HG02763 (cell line): ENCODE results near the gene NPR3.

Source experiments
- ATAC-seq: cut with Tn5 transposase; IDR thresholded peaks from one replicate; pipeline ENCODE4 v1.9.1; 2021; ENCODE audit warnings: mild to moderate bottlenecking, moderate library complexity; ENCODE audit not compliant: unreplicated experiment

NPR3 gene

DNA sequence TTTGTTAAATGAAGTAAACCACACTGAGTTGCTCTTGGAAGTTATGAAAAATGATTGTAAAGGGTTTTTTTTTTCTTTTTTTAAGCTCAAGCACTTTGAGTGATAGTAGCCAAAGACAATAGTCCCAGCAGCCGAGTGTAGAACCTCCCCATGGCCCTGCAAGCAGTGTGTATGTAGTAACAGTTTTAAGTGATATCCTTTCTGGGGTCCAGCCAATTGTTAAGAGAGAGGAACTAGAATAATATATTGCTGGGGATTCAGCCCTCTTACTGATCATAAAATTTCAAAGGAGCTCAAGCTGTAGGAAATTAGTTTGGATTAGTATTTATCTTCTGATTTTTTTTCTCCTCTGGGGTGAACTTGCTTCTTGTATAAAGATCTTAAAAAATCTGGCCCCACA is 43.2 kb downstream of the NPR3 start:
- no peak for ATAC-seq

DNA sequence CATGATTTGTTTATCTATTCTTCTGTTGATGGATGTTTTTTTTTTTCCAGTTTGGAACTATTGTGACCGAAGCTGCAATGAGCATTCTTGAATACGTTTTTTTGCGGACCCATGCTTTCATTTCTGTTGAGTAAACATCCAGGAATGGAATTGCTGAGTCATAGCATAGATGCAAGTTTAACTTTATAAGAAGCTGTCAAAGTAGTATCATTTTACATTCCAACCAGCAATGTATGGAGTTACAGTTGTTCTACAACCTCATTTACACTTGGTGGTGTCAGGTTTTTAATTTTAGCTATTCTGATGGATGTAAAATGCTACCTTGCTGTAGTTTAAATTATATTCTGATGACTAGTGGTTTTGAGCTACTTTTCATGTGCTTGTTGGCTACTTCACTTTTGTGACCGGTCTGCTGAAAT is 49.0 kb downstream of the NPR3 start:
- ATAC-seq: no peak

DNA sequence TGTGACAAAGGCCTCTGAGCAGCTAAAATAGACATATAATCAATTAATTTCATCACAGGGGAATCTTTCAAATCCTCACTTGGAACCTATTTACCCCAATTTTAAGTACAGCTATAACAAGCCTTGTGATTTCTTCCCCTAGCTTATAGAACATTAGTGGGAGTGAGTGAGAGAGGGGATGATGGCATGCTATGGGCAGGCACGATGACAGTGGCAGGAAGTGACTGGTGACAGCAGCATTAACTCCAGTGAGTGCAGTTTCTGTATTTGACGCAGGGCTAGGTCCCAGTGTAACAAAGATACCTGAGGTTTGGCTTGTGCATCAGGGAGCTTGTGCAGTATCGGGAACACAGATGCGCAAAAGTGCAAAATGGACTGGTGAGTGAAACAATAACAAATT is 54.1 kb downstream of the NPR3 start:
- no peak for ATAC-seq

DNA sequence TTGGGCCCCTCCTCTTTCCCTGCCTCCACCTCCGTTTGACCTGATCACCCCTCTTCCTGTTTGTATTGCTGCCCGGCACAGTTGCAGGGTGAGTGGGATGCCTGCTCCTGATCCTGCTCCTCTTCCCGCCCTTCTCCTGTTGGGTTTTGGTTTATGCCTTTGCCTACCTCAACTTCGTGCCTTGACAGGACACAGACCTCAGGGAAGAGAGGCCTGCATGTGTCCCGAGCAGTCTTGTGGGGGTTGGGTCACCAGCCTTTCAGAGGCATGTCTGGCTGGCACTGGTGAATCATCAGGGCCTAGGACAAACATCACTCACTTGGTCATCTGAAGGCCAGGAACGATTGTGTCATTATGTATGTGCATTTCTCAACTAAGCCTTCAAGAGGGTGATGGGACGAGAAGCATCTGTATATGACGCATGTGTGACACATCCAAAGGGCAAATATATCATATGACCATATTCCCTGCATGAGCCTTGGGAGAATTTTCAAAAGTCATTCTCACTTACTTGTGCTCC is 56.9 kb downstream of the NPR3 start:
- no peak for ATAC-seq

DNA sequence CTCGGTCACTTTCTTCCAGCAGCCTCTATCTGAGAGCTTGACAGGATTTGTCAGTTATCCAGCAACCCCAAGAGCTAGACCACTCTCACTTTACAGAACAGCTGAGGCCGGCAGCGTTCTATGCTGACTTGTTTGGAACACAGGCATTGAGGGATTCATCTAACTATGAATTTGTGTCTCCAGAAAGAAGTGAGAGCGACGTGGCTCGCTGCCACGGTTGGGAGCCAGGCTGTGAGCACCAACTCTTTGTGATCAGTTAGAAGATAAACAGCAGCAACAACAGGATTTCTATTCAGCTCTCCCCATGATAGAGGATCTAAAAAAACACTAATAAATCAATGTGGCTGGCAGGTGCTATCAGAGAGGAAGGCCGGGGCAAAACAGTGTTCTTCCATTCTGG is 58.6 kb downstream of the NPR3 start:
- no peak for ATAC-seq

DNA sequence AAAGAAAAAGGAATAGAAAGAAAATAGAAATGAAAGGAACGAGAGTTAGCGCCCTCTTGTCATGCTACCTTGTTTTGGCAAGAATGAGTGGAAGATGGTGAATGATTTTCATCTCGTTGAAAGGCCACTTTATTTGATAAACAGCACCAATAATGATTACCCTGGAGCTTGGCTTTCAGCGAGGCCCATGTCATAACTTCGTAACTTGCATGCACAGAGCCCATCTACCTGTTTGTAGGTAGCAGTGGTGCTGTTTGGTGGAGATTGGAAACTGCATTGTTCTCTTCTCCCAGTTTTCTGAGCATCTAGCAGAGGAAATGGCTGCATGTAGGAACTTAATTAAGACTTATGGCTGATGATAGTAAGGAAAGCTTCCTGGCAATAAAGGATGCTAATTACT is 59.3 kb downstream of the NPR3 start:
- ATAC-seq: no peak

DNA sequence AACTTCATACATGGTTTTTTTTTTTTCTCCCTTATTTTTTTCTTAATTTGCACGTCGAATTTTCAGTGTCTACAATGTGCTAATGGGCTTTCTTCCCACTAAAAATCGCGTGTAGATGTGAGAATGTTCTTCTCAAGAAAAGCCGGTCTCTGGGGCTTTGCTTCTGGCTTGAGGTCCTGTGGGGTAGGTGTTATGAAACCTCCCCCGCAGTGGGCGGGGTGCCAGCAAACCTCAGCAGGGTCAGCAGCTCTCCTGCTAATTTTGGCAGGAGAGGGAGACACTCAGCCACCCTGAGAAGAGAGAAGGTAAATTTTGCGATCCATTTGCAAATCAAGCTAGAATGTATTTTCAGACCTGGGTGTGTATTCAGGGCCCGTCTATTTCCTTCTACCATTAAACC is 59.9 kb downstream of the NPR3 start:
- no peak for ATAC-seq

DNA sequence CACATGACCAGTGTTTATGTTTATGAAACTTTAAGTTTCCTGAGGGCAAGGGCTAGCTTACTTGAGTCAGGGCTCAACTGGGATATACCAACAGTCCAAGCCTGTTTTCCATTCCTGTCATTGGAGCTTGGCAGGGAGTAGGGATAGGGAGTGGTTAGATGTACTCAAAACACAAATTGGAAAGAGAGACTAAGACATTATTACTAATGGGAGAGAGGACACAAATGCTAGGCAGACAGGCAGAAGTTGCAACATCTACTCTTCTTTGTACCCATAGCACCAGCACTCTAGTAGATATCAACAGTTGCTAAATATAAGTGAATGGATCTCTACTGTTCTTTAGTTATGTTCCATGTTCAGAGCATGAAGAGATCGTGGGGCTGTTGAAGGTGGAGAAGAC is 62.8 kb downstream of the NPR3 start:
- no peak for ATAC-seq

DNA sequence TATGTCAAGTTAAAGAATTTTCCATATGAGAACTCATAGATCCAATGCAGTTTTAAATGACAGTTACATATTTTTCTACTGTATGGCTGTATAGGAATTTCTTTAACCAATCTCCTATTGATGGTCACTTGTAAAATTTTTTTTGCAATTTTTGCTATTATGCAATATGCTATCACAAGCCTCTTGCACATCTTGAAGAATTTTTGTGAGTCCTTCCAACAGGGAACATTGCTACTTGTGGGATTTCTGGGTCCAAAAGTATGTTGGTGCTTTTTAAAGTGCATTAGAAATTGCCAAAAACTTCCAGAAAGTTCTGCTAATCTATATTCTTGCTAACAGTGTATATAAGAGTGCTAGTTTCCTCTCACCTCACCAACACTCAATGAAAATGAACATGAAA is 65.1 kb downstream of the NPR3 start:
- no peak for ATAC-seq

DNA sequence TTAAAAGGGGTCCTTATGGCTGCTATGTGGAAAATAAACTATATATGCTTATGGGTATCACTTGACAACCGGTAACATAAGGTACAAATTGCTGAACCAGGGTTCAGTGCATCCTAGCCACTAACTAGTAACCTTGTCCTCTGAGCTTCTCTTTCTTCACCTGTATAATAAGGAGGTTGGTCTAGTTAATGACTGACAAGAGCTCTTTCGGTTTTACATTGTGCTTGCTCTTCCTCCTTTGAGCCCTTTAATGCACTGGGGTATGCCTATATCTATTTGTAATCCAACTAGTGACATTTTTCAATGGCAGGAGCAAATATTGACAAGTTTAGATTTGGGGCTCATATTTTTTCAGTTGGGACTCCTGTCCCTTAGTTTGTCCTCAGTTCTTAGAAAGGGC is 66.1 kb downstream of the NPR3 start:
- ATAC-seq: no peak

DNA sequence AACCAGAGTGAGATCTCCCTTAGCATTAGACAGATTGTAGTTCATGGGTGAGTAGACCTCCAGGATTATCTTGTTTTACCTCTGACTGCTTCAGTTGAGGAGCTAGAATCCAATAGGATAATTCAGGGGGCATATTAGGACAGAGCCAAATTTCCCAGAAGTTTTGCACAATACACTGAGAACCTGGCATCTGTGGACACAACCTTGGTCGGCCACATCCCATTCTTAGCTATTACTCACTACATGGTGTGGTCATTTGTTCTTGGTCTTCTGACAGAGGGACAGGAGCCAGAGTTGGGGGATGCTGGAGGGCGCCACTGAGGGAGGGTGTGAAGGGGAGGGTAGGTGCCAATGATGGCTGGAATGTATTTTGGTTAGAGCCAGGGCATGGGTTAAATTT is 66.6 kb downstream of the NPR3 start:
- ATAC-seq: no peak

DNA sequence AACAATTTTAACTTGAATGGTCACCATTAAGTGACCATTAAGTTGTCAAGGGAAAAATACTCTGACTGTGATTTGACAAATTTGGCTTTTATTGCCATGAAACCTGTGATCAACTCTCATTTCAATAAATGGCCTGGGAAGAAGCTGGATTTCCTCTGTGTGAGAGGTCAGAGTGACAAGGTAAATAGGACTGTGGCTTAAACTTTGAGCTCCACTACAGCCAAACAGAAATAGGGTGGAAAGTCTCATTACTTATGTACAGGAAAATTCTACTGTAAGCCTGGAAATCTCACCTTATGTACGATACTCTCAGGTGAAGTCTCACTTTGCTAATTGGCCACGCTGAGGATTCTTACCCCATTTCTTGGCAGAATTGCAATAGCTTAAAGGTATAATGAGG is 67.3 kb downstream of the NPR3 start:
- ATAC-seq: no peak

DNA sequence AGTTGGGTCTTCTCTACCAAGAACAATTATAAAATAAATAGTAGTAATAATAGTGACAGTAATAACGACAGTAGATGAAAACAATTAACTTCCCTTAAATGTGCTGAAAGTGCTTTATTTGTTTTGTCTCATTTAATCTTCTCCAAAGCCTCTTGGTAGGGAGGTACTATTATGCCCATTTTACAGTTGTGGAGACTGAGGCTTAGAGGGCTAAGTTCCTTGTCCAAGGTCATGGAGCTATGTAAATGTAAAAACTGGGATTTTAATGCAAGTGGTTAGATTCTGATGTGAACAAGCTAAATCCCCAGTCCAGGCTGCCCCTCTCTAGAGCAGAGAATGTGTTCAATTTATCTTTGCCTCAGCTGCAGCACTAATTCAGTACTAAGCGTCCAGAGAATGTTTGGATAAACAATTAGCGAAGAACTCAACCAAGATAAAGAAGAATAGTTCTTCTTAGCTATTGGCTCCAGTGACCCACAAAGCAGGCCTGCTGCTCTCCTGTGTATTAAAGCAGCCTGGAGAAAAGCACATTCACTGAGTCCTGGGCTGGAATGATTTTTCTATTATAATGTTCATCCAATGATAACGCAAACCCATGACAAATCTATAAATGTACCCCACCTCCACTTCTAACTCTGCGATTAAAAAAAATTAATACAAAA is 68.8 kb downstream of the NPR3 start:
- ATAC-seq: no peak

DNA sequence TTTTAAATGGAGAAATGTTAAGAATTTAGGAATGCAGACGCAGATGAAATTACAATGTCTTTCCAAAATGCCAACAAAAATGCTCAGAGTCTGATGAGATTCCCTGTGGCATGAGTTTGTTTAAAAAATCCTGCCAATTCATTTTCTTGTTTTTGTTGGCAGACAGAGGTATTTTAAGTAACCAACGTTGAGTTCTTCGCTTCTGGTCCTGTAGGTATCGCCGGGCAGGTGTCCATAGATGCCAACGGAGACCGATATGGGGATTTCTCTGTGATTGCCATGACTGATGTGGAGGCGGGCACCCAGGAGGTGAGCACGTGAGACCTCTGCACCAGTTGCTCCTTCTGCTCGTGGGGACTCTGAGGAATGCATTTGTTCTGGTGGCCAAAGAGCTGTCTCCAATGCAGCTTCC is 69.4 kb downstream of the NPR3 start:
- no peak for ATAC-seq

DNA sequence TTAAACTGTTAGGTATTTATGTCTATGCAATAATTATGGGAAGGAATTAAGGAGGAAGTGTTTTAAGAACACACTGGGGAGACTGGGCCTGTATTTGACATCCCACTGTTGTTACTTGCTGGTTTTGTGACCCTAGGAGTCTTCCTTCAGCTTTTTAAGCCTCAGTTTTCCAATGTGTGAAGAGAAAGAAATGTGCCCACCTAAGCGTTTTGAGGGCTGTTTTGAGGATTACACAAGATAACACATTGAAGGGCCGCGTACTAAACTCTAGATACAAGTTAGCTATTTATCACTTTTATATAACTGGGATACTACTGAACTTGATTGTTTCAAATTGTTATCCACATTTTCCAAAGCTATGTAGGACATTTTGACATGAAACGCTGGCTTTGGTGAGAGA is 72.5 kb downstream of the NPR3 start:
- no peak for ATAC-seq

DNA sequence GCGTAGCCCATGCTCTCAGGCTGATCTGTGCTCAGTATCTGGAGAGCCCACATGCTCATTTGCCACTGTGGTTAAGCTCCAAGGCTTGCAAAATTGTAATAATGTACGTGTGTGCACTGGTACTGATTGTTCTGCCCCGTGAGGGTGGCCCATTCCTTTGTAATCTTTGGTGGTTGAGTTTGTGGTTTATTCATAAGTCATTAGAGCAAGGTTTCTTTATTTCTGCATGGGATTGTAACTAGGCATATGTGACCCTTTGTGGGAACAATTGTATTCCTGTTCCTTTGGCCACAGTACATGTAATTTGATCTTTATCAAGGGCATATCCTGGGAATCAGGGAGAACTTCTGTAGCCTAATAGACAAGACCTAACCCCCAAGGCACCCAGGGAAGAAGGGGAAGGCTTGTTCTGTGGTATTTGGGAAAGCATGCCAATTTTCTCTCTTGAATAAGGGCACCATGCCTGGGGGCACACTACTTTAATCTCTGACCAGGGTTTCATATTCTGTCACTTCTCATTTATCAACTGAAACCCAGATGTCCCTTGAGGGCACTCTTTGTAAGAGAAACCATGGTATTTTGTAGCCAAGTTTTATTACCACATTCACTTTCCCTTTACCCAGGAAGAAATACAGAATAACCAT is 74.6 kb downstream of the NPR3 start:
- ATAC-seq: no peak

DNA sequence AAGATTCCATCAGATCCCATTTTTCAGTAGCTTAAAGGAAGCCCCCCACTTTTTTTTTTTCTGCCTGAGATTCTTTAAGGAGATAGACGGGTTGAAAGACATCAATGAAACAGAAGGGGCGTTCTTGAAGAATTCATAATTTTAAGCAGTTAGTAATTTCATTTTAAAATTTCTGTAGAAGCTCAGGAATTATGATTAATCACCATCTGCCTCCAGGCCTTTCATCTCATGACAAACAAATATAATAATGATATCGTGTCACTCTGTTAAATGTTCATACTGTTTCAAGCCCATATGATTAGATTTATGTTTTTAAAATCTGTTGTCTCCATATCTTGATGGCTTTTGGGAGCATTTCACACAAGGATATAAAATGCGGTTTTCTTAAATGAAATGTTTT is 75.2 kb downstream of the NPR3 start:
- ATAC-seq: no peak

DNA sequence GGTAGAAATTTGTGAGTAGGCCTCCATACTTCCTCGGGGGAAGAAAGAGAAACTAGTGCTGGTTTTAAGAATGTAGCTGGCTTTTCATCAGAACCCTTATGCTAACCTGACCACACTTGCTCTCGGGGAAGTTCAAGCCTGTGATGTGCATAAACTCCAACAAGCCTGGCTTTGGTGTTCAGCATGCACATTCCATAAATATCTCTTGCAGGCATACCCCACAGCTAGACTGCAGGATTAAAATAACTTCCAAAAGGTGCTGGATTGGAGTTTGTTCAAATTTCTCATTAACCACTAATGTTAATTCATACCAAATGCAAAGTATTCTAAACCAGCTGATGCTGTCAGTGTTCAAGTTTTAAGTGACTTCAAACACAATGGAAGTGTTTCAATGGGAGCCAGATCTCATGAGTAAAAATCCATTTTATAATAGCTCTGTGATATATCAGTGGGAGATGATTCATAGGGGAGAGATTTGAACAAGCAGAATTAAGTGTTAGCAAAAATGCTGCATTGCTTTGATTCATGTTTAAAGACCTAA is 79.4 kb downstream of the NPR3 start:
- ATAC-seq: no peak

DNA sequence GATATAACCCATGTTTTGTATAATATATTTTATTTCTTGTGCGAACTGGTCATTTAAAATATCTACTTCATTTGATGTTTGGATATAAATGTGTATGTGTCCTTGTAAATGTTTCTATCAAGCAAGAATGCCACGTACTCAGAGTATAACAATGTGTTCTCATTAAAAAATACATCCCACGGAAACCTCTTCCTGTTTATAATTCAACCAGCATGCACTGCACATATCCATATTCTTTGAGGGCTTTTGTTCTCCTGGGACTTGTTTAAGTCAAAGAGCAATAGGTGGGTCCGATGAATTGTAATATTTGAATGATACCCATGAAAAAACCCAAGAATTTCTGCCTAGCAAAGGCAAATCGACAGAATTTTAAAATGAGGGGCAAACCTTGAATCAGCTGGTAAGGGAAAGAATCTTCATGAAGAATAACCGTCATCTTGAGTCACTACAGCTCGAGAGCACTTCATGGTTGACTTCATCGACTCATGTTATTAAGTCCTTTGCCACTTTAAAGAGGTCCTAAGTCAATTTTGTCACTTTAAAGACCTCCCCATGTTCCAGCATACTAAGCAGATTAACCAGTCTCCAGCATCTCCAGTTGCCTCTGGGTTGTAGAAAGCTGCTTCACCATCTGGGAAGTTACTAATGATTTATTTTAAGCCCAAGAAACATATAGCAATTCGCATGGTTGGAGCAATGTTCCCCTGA is 80.6 kb downstream of the NPR3 start:
- no peak for ATAC-seq

DNA sequence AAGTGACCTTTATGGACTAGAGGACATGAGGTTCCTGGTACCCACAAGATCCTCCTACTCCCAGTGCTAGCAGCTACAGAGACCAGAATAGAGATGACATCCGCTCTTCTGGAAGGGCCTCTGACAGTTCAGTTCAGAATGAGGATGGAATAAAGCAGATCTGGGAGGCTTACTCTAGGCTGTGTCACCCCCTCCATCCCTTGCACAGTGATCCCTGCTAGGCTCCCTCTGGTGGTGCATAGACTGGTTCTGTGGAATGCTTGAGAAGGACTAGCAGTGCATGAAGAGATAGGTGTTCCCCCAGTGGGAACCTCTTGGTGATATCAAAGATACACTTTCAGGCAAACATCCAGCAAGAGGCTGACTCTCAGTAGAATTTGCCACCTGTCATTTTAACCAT is 83.0 kb downstream of the NPR3 start:
- ATAC-seq: no peak

DNA sequence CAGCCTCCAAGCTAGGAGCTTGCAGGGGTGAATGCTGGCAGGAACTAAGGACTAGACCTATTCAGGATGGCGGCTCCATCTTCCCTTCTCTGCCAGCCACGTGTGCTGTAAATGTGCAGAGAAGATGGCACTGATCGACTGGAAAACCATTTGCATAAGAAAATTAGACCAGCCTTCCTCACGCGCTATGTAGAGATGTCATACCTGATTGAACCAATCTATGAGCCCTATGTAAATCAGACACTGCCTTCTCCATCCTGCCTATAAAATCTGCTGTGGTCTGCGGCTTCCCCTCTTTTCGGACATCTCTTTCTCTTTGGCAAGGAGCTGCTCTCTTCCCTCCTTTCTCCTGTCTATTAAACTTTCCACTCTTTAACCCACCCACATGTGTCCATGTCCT is 91.6 kb downstream of the NPR3 start:
- no peak for ATAC-seq

DNA sequence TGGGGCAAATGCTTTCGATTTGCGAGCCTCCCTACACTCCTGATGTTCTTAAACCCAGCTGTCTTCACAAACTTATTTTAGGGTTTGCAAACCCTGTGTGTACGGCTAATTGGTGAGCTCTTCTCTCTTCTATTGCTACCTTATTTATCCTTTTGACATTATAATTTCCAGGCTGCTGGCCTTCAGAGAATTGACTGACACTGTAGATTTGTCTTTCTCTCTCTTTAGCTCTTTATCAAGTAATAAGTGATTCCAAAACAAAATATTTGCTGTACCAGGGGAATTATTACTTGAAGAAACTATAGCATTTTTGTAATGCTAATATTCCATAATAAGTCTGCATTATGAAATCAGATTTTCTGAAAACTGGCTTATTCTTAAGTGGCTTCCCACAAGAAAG is 92.5 kb downstream of the NPR3 start:
- no peak for ATAC-seq
